Common myeloid progenitor, CD34-positive (primary cell): ENCODE measurements around the gene SLIT3.

Experiments used
- CTCF ChIA-PET: fragments of 350-600 bp; sonication (Branson Sonifier 250); formaldehyde crosslinking; loops from one replicate; lab custom pipeline; 2021; ENCODE audit warnings: antibody characterized with exemption; lab: Charles Lee
- POLR2A ChIA-PET: fragments of 350-600 bp; sonication (Branson Sonifier 250); formaldehyde crosslinking; loops from one replicate; lab custom pipeline; 2021; ENCODE audit warnings: antibody characterized with exemption; lab: Charles Lee
- DNase-seq, 3 donors: peaks; one replicate each; pipeline versions ENCODE4 v3.0.0 to v3.0.0-alpha.2; 2013
- H3K27ac ChIP-seq, 2 experiments: 1 replicate in 1 of 2; 2 replicates in 1 of 2; pipeline ENCODE4 v1.7.0; 2013; ENCODE audit warnings: inconsistent platforms in 2 of 2, low read length in 2 of 2, mild to moderate bottlenecking in 2 of 2, low read depth in 1 of 2, moderate library complexity in 1 of 2; ENCODE audit not compliant: severe bottlenecking in 2 of 2, insufficient read depth in 1 of 2, poor library complexity in 1 of 2
- H3K27me3 ChIP-seq, 5 experiments: replicated peaks in 2 of 5; 1 replicate in 3 of 5; 2 replicates in 2 of 5; pipeline versions ENCODE4 v1.6.1 to v1.7.0; 2013; ENCODE audit warnings: low read length in 4 of 5, mild to moderate bottlenecking in 2 of 5, moderate library complexity in 2 of 5, inconsistent platforms in 1 of 5; ENCODE audit not compliant: insufficient read depth in 5 of 5, control insufficient read depth in 4 of 5
- H3K36me3 ChIP-seq, 4 experiments: 1 replicate in 2 of 4; 2 replicates in 2 of 4; pipeline versions ENCODE4 v1.6.1 to v1.7.0; 2013; ENCODE audit warnings: low read length in 3 of 4, control low read depth in 1 of 4, mild to moderate bottlenecking in 1 of 4; ENCODE audit not compliant: control insufficient read depth in 4 of 4, insufficient read depth in 4 of 4
- H3K4me1 ChIP-seq, 4 experiments: 1 replicate in 3 of 4; 2 replicates in 1 of 4; pipeline versions ENCODE4 v1.6.1 to v1.7.1; 2013; ENCODE audit warnings: low read length in 3 of 4, mild to moderate bottlenecking in 3 of 4, control low read depth in 1 of 4, inconsistent platforms in 1 of 4, moderate library complexity in 1 of 4; ENCODE audit not compliant: control insufficient read depth in 4 of 4, insufficient read depth in 4 of 4; ENCODE audit errors: control extremely low read depth in 1 of 4
- H3K4me3 ChIP-seq, 7 experiments: 1 replicate in 4 of 7; 2 replicates in 3 of 7; pipeline versions ENCODE4 v1.5.1 to v1.7.0; 2013; ENCODE audit warnings: mild to moderate bottlenecking in 7 of 7, low read length in 6 of 7, moderate library complexity in 6 of 7, inconsistent platforms in 2 of 7, low read depth in 2 of 7, control low read depth in 1 of 7; ENCODE audit not compliant: insufficient read depth in 4 of 7, control insufficient read depth in 1 of 7; ENCODE audit errors: extremely low read depth in 1 of 7
- H3K9me3 ChIP-seq, 5 experiments: 1 replicate in 4 of 5; 2 replicates in 1 of 5; pipeline versions ENCODE4 v1.6.1 to v1.7.1; 2013; ENCODE audit warnings: low read length in 4 of 5, mild to moderate bottlenecking in 2 of 5, inconsistent platforms in 1 of 5, low read depth in 1 of 5, moderate library complexity in 1 of 5; ENCODE audit not compliant: control insufficient read depth in 4 of 5, insufficient read depth in 2 of 5; ENCODE audit errors: control extremely low read depth in 1 of 5
- WGBS: methylation state at CpG from one replicate; pipeline ENCODE4 v1.1.5; 2013; ENCODE audit not compliant: insufficient coverage; 5-methylcytosine and 5-hydroxymethylcytosine counted together

The SLIT3 gene

GRCh38 chr5:169196059-169196458, 104.9 kb downstream of the SLIT3 start:
- ChIA-PET POLR2A (no interaction called here), CTCF (no interaction called here)
- 93% methylated on average over 6 of the region's 6 CpGs for WGBS
- Histone ChIP-seq H3K36me3 (no peaks in the 10 kb centered on the region), H3K27ac (no peak overlapping the region), H3K9me3 (peaks cover 0 to 3% (median 0%) of the 10 kb centered on the region in 5 experiments), H3K4me3 (no peak overlapping the region), H3K27me3 (no peaks in the 10 kb centered on the region), H3K4me1 (no peaks in the 10 kb centered on the region)
- no peak for DNase-seq

- DNase-seq: no peak
- H3K4me3 ChIP-seq: no peak overlapping the region
- no peaks in the 10 kb centered on the region for H3K36me3 ChIP-seq
- ChIA-PET POLR2A (no interaction called here), CTCF (no interaction called here)
- H3K4me1 ChIP-seq: no peaks in the 10 kb centered on the region
- WGBS: 97% methylated on average over 6 of the region's 8 CpGs
- peaks cover 0 to 3% (median 0%) of the 10 kb centered on the region in 5 experiments for H3K9me3 ChIP-seq
- no peaks in the 10 kb centered on the region for H3K27me3 ChIP-seq
- H3K27ac ChIP-seq: no peak overlapping the region
Measured at GRCh38 chr5:169195601-169196000, 105.3 kb downstream of the SLIT3 start.

DNA sequence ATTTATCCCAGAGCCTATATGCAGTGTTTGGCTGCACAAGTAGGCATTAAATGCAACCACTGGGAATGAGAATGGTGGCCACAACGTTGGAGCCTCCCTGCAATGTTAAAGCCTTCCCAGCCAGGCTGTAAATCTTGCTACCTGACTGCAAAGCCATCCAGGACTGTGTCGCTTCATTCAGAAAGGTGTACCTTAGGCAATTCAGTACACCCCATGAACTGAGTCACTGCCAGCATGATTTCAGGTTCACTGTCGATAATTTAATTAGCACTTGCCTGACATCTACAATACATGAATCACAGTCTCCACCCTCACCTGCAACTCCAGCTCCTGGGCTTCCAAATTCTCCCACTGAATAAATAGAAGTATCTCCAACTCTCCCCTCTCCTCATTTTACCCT, 108.4 kb downstream of the SLIT3 start:
- Histone ChIP-seq H3K27ac (no peak overlapping the region), H3K27me3 (no peaks in the 10 kb centered on the region), H3K9me3 (peaks cover 0 to under 1% (median 0%) of the 10 kb centered on the region in 5 experiments), H3K4me3 (no peak overlapping the region), H3K4me1 (no peaks in the 10 kb centered on the region), H3K36me3 (no peaks in the 10 kb centered on the region)
- WGBS: 75% methylated on average over 3 of the region's 3 CpGs
- POLR2A ChIA-PET: no interaction called here
- DNase-seq: no peak
- CTCF ChIA-PET: no interaction called here

- Histone ChIP-seq H3K4me3 (no peak overlapping the region), H3K27me3 (no peaks in the 10 kb centered on the region), H3K36me3 (no peaks in the 10 kb centered on the region), H3K27ac (no peak overlapping the region), H3K9me3 (no peaks in the 10 kb centered on the region), H3K4me1 (no peaks in the 10 kb centered on the region)
- POLR2A ChIA-PET: no interaction called here
- WGBS: no CpG with 5 or more reads among the region's 1 CpG
- CTCF ChIA-PET: no interaction called here
- DNase-seq: no peak
Measured at GRCh38 chr5:169190849-169191248, 110.1 kb downstream of the SLIT3 start.

DNA sequence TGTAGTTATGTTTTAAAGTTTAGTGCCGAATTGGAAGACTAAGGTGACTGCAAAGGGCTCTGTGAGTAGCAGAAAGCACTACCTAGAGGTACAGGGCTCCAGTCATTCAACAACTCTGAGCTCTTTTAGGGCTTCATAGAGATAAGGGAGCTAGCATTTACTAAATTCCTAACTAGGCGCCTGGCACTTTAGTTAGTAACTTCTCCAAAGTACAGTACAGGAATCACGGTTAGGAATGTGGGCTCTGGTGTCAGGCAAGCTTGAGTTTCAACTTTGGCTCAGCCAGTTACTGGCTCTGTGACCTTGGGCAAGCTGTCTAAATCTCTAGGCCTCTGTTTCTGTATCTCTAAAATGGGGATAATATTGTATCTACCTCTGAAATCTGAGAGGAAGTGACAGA, 115.3 kb downstream of the SLIT3 start:
- DNase-seq: no peak
- no peaks in the 10 kb centered on the region for H3K9me3 ChIP-seq
- 100% methylated on average over 2 of the region's 3 CpGs for WGBS
- CTCF ChIA-PET: no interaction called here
- no peaks in the 10 kb centered on the region for H3K4me1 ChIP-seq
- no peak overlapping the region for H3K27ac ChIP-seq
- H3K4me3 ChIP-seq: no peak overlapping the region
- no peaks in the 10 kb centered on the region for H3K36me3 ChIP-seq
- POLR2A ChIA-PET: no interaction called here
- no peaks in the 10 kb centered on the region for H3K27me3 ChIP-seq

GRCh38 chr5:169183576-169183975, 117.4 kb downstream of the SLIT3 start:
- DNase-seq: no peak
- Histone ChIP-seq H3K9me3 (no peaks in the 10 kb centered on the region), H3K27ac (no peak overlapping the region), H3K27me3 (peaks cover 0 to 2% (median 0%) of the 10 kb centered on the region in 5 experiments), H3K36me3 (no peaks in the 10 kb centered on the region), H3K4me3 (no peak overlapping the region), H3K4me1 (no peaks in the 10 kb centered on the region)
- CTCF ChIA-PET: no interaction called here
- POLR2A ChIA-PET: no interaction called here

DNA sequence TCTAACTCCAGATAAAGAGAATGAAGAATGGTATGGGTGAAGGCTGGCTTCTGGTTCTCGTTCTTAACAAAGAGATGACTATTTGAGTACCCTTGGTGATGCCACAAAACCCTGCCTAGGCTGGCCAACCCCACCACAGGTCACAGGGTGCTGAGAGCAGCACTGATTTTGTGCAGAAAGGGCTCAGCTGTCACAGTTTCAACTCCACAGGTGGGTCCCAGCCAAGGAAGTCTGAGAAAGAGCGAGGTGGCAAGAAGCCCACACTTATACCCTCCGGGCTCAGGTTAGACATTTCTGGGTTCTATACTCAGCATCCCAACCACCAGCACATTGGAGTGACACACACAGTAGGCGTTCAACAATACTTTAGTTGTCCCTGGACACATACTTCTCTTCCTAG, 118.1 kb downstream of the SLIT3 start:
- Histone ChIP-seq H3K4me1 (no peaks in the 10 kb centered on the region), H3K9me3 (no peaks in the 10 kb centered on the region), H3K27ac (no peak overlapping the region), H3K4me3 (no peak overlapping the region), H3K36me3 (no peaks in the 10 kb centered on the region), H3K27me3 (peaks cover 0 to 2% (median 0%) of the 10 kb centered on the region in 5 experiments)
- CTCF ChIA-PET: no interaction called here
- WGBS: 94% methylated on average over 2 of the region's 4 CpGs
- DNase-seq: no peak
- POLR2A ChIA-PET: no interaction called here
